Heart left ventricle (tissue), 16 donors: ENCODE data around the gene DIRAS3. TPM values are rescaled to one million over a fixed set of nuclear protein-coding genes. Genes with fewer than 3 reads are reported as not detected.

Experiments used
- ATAC-seq, 4 donors: fragments of 200-7000 bp; cut with Tn5 transposase; one replicate each; pipeline ENCODE4 v1.9.1; 2020 to 2022; ENCODE audit warnings: moderate library complexity in 4 of 4, mild to moderate bottlenecking in 3 of 4, moderate number of reproducible peaks in 1 of 4
- DNase-seq, 5 donors: peaks; one replicate each; pipeline ENCODE4 v3.0.0-alpha.2; 2020
- H3K27ac ChIP-seq, 12 donors: fragments of 200-600 bp; sonication (generic) in 4 of 12; one replicate each; pipeline versions ENCODE4 v1.5.0 to v1.8.0; 2016 to 2022; ENCODE audit warnings: mild to moderate bottlenecking in 2 of 12
- H3K27me3 ChIP-seq, 9 donors: fragments of 200-600 bp; sonication (generic) in 2 of 9; one replicate each; pipeline versions ENCODE4 v1.5.1 to v1.8.0; 2016 to 2022; ENCODE audit warnings: mild to moderate bottlenecking in 3 of 9
- H3K36me3 ChIP-seq, 9 donors: fragments of 200-600 bp; sonication (generic) in 2 of 9; one replicate each; pipeline versions ENCODE4 v1.5.0 to v1.8.0; 2018 to 2022; ENCODE audit warnings: mild to moderate bottlenecking in 2 of 9
- H3K4me1 ChIP-seq, 12 donors: fragments of 200-600 bp; sonication (generic) in 4 of 12; one replicate each; pipeline versions ENCODE4 v1.5.0 to v1.8.0; 2016 to 2022; ENCODE audit warnings: mild to moderate bottlenecking in 3 of 12
- H3K4me3 ChIP-seq, 12 donors: fragments of 200-600 bp; sonication (generic) in 4 of 12; one replicate each; pipeline versions ENCODE4 v1.5.0 to v1.8.0; 2017 to 2022; ENCODE audit warnings: mild to moderate bottlenecking in 9 of 12, moderate library complexity in 4 of 12
- H3K9me3 ChIP-seq, 12 donors: fragments of 200-600 bp; sonication (generic) in 4 of 12; one replicate each; pipeline versions ENCODE4 v1.5.0 to v1.8.0; 2016 to 2022; ENCODE audit warnings: mild to moderate bottlenecking in 1 of 12
- CTCF ChIP-seq, 12 donors: fragments of 200-600 bp; sonication (generic) in 4 of 12; IDR thresholded peaks; one replicate each; pipeline versions ENCODE4 v1.5.0 to v1.8.0; 2018 to 2022; ENCODE audit warnings: antibody characterized with exemption in 12 of 12, mild to moderate bottlenecking in 5 of 12
- POLR2A ChIP-seq, 2 donors: fragments of 450-650 bp; IDR thresholded peaks; one replicate each; pipeline ENCODE4 v1.6.1; 2017; ENCODE audit warnings: antibody characterized with exemption in 2 of 2, mild to moderate bottlenecking in 2 of 2, moderate library complexity in 2 of 2
- WGBS, 4 donors: extraction: QIAGEN DNeasy Blood & Tissue Kit in 2 of 4; methylation state at CpG; one replicate each; pipeline versions ENCODE4 v1.1.5 to v1.1.7; 2013 to 2018; 5-methylcytosine and 5-hydroxymethylcytosine counted together
- intact Hi-C, 10 donors: fragments of 100-400 bp; cut with DNase I; formaldehyde crosslinking; loops; one replicate each; pipeline versions ENCODE4 v1.11.1 to v1.14.2; 2022
- polyA plus RNA-seq, 2 donors: library from polyadenylated mRNA; stranded (reverse); fragments of 200-250 nt; gene quantifications; one replicate each; pipeline ENCODE4 v1.2.3, GENCODE V29; 2013
- total RNA-seq, 9 donors: library from RNA; depleted of rRNA in 2 of 9; stranded (reverse); fragments of >200 nt in 2 of 9; fragmentation: NEBNext Ultra II Directional in 3 of 9; extraction: Animal tissue kit (Norgen Biotek cat#: 25700) in 3 of 9; gene quantifications; one replicate each; pipeline versions ENCODE4 v1.1.0 to v1.2.4, GENCODE V29; 2016 to 2023
- donor health status: ischemic (EF 13 %, LVEDD 7.1; RV severe dilation, severe dysfunction).
- donor health status: healthy with polysubstance abuse.
- donor health status: DM: no; HTN: yes; CAD: no.
- donor health status: DM: no; HTN: no; CAD: no.
- donor health status: ischemic (EF 25% LVEDD 6.9; RV normal size, moderate dysfunction).
- donor health status: ischemic (EF 25% LVEDD 5.7; RV mildly dilated, moderate dysfunction).
- donor health status: healthy.
- donor health status: DM: yes; HTN: yes; CAD: no.
- donor health status: ischemic (EF 35%, LVEDD 5.7; RV mildly dilated, moderate dysfunction).
- donor health status: nonischemic (EF 11% LVEDD 7.7; RV severe dilation, severe dysfunction).
- donor health status: DM: yes; HTN: yes; CAD: no.
- donor health status: PGD.
- donor health status: ischemic (EF 29% LVEDD 5.4; RV normal size, mild dysfunction).
- donor health status: nonischemic (EF 23%, LVEDD 6.1; RV moderate dilation, normal function).

Gene DIRAS3
- total and polyA plus RNA-seq, 11 donors, result 3.8 to 22.1 (median 10.0) TPM

- peaks cover 0 to 3% (median 0%) of the 10 kb centered on the region in 12 donors for H3K9me3 ChIP-seq
- H3K27me3 ChIP-seq, result no peaks in the 10 kb centered on the region
- no peak overlapping the region for H3K4me3 ChIP-seq
- TF ChIP-seq CTCF (IDR thresholded peaks at IDR 0.05) (no peak), POLR2A (IDR thresholded peaks at IDR 0.05) (no peak)
- DNase-seq, result no peak
- H3K36me3 ChIP-seq, result no peaks in the 10 kb centered on the region
- no peak for ATAC-seq
- intact Hi-C loops, result no loop called here
- H3K4me1 ChIP-seq, result no peaks in the 10 kb centered on the region
- 66 to 82% (median 78%) methylated on average over 3 of the region's 3 CpGs for WGBS, 4 donors
- no peak overlapping the region for H3K27ac ChIP-seq
These were observed 21.9 kb downstream of the DIRAS3 start for GRCh38 chr1:68028566-68028965.

GRCh38 chr1:68024635-68025338 is 25.6 kb downstream of the DIRAS3 start:
- Histone ChIP-seq H3K4me3 (no peak overlapping the region), H3K27ac (no peak overlapping the region), H3K27me3 (no peaks in the 10 kb centered on the region), H3K36me3 (no peaks in the 10 kb centered on the region), H3K4me1 (no peaks in the 10 kb centered on the region), H3K9me3 (no peaks in the 10 kb centered on the region)
- 86 to 90% (median 87%) methylated on average over 2 of the region's 2 CpGs for WGBS, 4 donors
- no peak for ATAC-seq
- TF ChIP-seq POLR2A (IDR thresholded peaks at IDR 0.05), result no peak
- TF ChIP-seq CTCF (IDR thresholded peaks at IDR 0.05), result no peak
- no peak for DNase-seq
- intact Hi-C loops, result no loop called here

- H3K27ac ChIP-seq, result no peak overlapping the region
- H3K4me1 ChIP-seq, result no peaks in the 10 kb centered on the region
- no peaks in the 10 kb centered on the region for H3K36me3 ChIP-seq
- no peak overlapping the region for H3K4me3 ChIP-seq
- DNase-seq, result no peak
- WGBS, 4 donors, result 56 to 75% (median 59%) methylated on average over 2 of the region's 2 CpGs
- intact Hi-C loops, result loop anchor here in 5 of 10 donors (10.0 kb wide), 2 partner anchors 232 to 252 kb away; no protein-coding TSS in a partner anchor
- no peaks in the 10 kb centered on the region for H3K27me3 ChIP-seq
- ATAC-seq, result no peak
- H3K9me3 ChIP-seq, result no peaks in the 10 kb centered on the region
- TF ChIP-seq POLR2A (IDR thresholded peaks at IDR 0.05), result no peak
- no peak for TF ChIP-seq CTCF (IDR thresholded peaks at IDR 0.05)
These were observed 34.0 kb downstream of the DIRAS3 start for GRCh38 chr1:68016381-68016780.

GRCh38 chr1:68015971-68016370 is 34.5 kb downstream of the DIRAS3 start:
- Histone ChIP-seq H3K4me1 (no peaks in the 10 kb centered on the region), H3K27ac (no peak overlapping the region), H3K4me3 (no peak overlapping the region), H3K27me3 (no peaks in the 10 kb centered on the region), H3K9me3 (no peaks in the 10 kb centered on the region), H3K36me3 (no peaks in the 10 kb centered on the region)
- 85 to 92% (median 91%) methylated on average over 3 of the region's 3 CpGs for WGBS, 4 donors
- DNase-seq (no peak), ATAC-seq (no peak)
- TF ChIP-seq CTCF (IDR thresholded peaks at IDR 0.05) (no peak), POLR2A (IDR thresholded peaks at IDR 0.05) (no peak)
- intact Hi-C loops, result loop anchor here in 5 of 10 donors (10.0 kb wide), 2 partner anchors 231 to 251 kb away; no protein-coding TSS in a partner anchor
